SU-DHL-6 (cell line): ENCODE measurements around the gene TNNI2.

ENCODE experiments used
- CTCF ChIP-seq: fragments of 200-600 bp; sonication (generic); IDR thresholded peaks from one replicate; pipeline ENCODE4 v1.5.1; 2017; ENCODE audit warnings: antibody characterized with exemption, mild to moderate bottlenecking, low read length, moderate library complexity; ENCODE audit not compliant: insufficient read depth, poor library complexity, severe bottlenecking
- EZH2phosphoT487 ChIP-seq: fragments of 200-600 bp; sonication (generic), shearing (Covaris generic); conservative IDR thresholded peaks from 2 replicates; pipeline ENCODE4 v1.6.1; 2018; ENCODE audit warnings: mild to moderate bottlenecking, antibody characterized with exemption, low read length, moderate library complexity, mixed read lengths

- TF ChIP-seq CTCF (no peak), EZH2phosphoT487 (no peak)
These were observed 17.7 kb downstream of the TNNI2 start for GRCh38 chr11:1856306-1857005.
